GM21786 (cell line): ENCODE measurements around the gene PEPD.

ENCODE experiments used
- ATAC-seq: cut with Tn5 transposase; IDR thresholded peaks from one replicate; pipeline ENCODE4 v1.9.1; 2021; ENCODE audit not compliant: unreplicated experiment

Gene PEPD

DNA sequence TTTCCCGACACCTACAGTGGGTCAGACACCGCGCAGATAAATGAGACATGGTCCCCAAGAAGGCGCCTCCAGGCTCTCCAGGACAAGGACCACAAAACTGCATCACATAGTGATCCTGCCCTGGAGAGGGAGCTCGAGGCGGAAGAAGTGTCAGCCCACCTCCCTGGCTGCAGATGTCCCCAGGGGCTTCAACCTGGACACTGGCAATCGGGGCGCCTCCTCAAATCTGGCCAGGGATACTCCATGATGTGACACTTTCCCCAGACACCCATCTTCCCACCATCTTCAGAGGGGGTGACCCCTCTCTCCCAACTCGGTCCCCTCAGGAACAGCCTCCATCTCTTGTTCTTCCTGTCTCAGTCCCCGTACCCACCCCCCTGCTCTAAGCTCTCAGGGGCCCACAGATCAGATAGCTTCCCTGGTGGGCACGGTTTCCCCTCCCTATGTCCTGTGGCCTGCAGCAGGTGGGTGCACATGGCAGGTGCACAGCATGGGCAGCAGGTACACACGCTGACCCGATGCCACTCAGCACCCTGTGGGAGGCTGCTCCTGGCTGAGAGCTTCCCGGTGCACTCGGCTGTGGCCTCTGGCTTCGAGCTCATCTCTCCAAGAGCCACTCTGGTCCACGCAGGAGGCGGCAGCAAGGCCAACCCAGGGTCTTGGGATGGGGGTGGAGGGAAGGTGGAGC, 61.2 kb downstream of the PEPD start:
- no peak for ATAC-seq

DNA sequence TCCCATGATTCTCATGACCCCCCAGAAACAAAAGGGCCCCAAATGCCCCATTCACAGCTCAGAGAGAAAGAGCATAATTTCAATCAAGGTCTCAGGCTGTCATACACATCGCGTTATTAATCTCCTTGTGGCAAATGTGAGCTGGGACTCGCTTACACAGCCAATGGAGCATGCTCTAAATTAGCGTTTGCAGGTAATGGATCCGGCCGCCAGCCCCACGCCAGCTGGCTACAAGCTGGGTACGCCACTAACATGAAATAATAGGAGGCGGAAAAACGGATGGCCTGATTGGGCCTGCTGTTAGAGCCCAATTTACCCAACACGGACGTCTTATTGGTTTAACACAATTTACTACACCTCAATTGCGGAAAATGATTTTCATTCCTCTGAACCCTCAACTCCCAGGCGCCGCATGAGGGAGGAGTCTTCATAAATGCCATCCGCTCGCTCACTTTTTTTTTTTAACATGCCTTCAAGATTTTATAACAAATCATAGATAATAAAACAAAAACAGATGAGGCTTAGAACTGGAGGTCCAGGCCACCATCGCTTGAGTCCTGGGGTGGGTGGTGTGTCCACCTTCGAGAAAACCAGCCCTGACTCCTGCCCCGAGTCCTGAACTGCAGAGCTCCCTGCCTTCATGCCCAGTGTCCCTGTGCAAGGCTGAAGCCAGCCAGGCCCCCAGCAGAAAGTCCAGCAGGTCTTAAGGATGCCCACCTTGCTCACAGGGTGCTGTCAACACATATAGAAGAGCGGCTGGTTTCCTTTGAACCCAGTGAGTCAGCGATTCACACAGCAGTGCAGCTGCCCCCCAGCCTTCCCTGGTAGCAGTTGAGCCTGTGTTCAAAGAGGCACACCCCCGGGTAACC, 62.1 kb downstream of the PEPD start:
- ATAC-seq: no peak

DNA sequence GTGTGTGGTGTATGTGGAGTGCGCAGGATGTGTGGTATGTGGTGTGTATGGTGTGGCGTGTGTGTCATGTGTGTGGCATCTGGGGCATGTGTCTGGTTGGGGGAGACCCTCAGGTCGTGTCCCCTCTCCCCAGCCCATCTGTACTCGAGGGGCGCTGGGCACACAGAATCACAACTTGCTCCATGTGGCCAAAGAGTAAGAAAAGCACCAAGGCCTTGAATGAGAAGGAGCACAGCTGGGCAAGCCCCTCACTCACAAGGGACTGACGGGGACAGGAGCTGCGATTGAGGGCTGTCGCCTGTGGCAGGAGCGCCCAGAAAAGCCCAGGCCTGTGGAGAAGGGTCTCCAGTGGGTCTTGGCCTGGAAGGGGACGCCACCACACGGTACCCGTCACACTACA, 62.8 kb downstream of the PEPD start:
- no peak for ATAC-seq

DNA sequence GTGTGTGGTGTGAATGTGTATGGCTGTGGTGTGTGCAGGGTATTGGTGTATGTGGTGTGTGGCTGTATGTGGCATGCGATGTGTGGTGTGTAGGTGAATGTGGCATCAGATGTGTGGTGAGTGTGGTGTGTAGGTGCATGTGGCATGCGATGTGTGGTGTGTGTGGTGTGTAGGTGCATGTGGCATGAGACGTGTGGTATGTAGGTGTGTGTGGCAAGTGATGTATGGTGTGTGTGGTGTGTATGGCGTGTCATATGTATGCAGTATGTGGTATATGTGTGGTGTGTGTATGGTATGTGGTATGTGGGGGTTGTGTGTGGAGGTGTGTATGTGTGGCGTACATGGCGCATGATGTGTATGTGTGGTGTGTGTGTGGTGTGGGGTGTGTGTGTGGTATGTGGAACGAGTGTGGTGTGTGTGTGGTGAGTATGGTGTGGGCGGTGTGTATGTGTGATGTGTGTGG, 63.4 kb downstream of the PEPD start:
- ATAC-seq: no peak

DNA sequence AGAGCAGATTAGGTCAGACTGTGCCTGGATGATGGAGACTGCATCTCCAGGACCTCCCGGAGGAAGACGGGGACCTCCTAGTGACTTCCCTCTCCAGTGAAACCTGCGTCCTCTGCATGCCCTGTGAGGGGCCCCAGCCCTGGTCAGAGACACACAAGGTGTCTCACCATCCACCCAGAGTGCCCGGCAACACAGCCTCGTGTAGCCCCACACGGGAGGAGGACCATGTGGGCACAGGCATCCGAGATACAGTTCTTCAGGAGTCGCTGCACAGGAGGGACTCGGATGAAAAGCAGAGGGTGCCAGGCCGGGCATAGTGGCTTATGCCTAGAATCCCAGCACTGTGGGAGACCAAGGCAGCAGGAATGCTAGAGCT, 64.8 kb downstream of the PEPD start:
- ATAC-seq: no peak

DNA sequence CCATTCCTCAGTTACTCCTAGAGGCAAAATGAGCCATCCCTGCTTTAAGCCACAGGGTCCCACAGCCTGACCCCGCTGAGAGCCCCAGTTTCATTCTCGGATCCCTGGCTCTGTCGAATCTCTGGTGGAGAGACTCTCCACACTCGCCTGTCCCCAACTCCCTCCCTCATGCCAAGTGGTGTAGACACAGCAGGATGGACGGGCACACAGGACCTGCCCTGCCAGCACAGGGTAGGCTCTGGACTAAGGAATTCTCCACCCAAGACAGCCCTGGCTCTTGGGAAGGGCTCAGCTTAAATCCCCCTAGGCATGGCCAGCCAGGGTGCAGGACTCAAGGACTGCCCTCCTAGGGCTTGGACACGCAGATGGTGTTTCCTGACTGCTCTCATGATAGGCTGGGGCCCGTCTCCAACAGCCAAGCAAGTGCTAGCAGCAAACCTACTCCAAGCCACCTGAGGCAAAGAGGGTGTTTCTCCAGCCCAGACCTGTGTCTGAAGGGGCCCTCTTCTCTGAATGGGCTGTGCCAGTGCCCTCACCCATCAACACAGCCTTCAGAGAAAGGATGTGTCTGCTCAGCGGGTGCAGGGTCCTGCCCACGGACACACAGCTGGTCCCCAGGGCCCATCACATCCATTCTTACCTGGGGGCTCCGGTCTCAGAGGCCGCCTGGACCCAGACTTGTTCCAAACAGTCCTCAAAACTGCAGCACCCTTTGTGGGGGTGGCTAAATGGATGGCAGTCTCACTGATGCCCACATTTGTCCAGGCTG, 65.3 kb downstream of the PEPD start:
- no peak for ATAC-seq

DNA sequence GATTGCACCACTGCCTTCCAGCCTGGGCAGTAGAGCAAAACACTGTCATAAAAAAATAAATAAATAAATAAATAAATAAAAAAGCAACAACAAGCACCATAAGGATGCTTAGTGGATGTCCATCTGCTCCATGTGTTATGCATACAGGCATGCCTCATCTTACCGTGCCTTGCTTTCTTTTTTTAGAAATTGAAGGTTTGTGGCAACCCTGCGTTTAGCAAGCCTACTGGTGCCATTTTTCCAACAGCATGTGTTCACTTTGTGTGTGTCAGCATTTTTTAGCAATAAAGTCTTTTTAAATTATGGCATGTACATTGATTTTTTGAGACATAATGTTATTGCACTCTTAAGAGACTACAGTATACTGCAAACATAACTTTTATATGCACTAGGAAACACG, 68.3 kb downstream of the PEPD start:
- no peak for ATAC-seq

DNA sequence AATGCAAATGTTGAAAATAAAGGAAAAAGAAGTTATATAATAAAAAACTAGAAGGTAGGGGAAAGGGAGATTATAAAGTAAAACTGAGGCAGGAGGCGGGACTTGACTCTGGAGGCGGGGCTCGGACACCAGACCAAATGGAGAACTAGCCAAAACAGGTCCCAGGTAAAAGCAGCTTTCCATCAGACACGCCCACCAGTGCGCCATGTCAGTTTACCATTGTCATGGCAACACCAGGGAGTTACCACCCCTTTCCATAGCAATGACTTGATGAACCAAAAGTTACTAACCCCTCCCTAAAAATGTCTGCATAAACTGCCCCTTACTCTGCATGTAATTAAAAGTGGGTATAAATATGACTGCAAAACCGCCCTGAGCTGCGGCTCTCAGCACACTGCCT, 70.9 kb downstream of the PEPD start:
- ATAC-seq: no peak

DNA sequence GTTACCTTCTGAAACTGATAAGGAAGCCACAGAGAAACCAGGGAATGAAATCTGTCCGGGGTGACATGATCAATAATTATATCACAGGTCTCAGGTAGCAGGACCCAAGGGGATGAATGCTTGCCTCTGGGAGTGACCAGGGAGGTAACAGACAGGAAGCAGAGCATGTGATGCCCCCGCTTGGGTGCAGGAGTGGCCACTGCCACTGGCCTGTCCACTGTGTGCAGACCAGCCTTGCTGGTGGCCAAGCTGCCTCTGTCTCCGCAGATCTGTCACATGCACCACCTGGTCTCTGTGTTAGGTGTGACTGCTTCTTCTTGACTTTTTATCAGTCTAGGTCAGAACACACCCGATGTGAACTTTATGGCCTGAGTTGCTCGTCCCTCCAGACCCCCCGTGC, 71.8 kb downstream of the PEPD start:
- ATAC-seq: no peak

DNA sequence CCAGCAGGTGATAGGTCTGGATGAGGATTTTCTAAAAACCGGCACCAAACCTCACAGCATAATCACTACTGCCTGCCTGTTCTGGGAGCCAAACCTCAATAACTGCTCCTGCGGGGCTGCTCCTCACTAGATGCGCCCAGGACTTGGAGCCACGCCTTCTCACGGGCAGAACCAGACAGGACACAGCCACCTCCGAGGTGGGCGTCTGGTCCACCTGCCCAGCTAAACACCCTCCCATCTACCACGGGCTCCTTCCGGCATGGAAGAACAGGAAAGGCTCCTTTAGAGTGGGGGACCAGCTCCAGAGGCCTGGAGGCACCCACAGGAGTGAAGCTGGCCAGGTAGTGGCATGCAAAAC, 73.5 kb downstream of the PEPD start:
- no peak for ATAC-seq

DNA sequence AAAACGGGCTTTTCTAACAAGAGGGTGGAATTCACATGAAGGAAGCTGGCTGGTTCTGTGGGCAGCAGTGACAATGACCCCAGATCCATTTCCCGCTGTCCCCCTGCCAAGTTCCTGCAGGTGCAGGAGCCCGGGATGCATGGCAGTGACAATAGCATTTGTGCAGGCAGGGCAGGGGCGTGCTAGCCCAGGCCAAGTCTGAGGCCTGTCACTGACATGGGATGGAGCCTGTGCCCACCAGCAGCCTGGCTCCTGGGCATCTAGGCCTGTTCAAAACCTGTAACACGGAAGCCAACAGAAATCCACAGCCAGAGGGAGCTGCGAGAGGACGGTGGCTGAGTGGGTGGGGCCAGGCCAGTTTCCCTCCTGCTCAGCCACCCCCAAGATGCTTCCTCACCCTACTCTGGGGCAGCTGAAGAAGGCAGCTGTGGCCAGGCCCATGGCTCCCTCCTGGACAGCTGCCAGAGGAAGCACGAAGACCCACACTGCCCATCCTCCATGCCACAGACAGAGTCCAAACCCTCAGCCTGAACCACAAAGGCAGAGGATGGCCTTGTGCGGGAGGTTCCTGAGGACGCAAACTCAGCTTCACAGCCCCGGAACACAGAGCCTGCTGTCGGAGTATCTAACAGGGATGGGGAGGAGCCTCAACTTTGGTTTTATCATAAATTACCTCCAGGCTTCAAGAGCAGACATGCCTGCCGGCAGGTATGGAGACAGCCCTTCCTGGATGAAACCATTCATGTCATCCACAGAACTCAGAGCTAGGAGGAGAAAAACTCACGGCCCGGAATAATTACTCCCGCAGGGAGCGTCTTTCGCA, 74.0 kb downstream of the PEPD start:
- ATAC-seq: no peak

DNA sequence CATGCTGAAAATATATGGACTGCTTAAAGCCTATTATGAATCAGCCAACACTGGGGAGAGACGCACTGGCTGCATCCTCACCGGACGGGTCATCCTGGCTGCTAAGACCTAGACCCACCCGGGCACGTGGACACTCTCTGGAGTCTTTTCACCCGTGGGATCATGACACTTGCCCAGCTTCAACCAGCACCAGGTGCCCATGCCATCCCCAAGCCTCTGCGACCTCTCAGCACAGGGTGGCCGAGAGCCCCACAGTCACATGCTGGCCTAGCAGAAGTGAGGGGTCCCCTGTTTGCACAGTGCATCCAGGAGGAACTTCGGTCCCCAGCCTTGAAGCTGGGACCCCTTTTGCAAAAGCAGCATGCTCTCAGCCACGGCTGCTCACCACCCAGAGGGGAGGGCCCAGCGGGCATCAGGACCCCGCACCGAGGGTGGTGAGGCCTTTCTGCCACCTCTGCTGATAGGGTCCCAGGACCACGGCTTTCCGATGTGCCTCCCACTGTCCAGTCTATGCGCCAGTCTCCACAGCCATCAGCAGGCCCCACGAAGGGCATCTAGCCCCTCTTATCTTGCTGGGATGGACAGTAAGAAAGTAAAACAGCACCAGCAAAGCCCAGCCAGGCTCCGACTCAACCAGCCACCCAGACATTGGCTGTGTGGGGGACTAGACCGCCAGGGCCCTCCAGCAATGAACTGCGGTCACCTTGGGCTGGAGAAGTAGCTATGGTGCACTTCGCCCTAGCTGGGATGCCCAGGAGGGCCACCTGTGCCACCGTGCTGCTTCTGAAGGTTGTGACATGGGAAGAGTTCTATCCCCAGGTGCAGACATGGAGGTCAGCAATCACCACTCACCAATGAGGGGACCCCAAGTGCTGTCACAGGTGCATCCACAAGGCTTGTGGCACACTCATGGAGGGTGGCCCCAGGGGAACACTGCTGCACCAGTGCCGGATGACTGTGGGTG, 75.0 kb downstream of the PEPD start:
- ATAC-seq: no peak

DNA sequence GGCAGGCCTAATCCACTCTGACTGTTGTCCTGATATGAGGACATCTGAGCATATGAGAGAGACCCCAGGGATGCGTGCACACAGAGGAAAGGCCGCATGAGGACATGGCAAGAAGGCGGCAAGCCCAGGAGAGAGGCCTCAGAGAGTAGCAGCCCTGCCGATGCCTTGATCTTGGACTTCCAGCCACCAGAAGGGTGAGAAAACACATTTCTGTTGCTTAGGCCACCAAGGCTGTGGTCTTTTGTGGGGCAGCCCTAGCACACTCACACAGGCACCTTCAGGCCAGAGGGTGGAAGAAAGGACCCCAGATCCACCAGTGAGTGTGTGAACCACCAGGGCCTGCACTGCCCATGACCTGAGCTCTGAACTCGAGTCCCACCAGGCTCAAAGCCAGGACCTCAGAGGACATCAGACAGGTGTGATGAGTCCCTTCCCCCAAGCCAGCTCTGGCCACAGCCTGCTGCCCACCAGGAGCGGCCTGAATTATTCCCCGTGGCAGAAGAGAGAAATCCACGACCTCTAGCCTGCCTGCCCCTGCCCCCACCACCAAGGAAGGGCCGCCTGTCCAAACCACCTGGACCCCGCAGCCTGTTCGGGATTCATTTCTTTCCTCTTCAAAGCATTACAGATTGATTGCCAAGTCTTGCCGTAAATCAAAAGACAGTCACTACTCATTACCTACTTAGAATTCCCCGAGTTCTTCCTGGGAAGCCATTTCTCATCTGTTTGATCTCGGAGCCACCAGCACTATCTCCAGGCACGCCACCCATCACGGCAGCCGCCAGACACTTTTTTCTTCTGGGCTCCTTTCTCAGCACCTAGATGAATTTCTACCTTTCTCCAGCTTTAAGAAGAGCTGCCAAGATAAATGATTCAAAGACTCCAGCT, 75.9 kb downstream of the PEPD start:
- no peak for ATAC-seq

DNA sequence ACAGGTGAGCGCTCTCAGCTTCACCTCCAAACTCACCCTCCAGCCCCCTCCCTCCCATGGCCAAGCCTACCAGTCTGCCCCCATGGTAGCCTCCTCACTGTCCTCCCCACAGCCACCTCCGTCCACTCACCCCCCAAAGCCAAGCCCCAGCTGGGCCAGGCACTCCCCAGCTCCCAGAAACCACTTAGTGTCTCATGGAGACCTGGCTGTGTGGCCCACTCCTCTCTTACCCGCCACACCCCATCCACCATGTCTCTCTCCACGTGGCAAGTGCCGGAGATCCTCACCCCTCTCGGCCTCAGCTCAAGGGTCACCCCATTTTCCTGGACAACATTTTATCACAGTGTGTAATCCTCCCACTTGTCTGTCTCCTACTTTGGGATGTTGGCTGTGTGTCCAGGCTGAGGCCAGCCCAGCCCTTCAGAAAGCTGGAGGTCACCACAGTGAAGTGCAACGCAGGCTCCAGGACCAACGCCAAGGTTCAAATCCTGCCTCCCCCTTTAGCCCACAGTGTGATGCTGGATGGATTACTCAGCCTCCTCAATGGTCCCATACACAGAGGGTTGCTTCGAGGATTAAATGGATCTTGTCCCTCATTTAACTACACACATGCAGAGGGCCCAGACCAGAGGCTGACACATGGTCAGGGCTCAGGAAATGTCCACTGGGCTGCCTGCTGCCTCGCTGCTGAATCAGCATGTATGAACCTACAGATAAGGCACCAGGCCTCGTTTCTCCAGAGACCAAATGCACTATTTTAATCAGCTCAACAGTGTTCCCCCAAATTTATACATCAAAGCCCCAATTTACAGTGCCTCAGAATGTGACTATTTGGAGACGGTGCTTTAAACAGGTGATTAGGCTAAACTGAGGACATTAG, 76.8 kb downstream of the PEPD start:
- ATAC-seq: no peak

DNA sequence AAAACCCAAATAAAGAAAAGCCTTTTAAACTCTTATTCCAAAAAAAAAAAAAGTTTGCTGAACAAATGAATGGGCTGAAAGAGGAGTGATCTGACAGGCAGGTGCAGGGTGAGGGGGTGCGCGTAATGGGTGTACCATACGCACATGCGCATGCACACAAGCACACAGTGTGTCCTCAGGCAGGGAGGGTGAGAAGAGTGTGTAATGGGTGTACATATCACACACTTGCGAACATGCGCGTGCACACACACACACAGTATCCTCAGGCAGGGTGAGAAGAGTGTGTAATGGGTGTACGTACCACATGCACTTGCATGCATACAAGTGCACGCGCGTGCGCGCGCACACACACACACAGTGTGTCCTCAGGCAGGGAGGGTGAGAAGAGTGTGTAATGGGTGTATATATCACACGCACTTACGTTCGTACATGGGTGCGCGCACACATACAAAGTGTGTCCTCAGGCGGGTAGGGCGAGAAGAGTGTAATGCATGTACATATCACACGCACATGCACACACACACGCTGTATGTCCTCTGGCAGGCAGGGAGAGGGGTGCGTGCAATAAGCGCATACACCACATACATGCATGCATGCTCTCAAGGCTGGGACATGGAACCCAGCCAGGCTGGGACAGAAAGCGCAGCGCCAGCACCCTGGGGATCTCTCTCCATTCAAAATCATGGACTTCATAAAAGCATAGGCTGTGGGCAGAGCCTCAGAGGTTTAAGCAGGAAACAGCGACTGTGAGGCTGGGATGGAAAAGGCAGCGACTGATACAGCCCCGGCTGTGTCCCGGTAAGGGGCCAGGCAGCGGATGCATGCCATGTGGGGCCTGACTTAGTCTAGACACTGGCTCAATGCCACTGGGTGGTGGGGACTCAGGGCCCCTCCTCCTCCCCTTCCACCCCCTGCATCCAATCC, 77.7 kb downstream of the PEPD start:
- no peak for ATAC-seq

DNA sequence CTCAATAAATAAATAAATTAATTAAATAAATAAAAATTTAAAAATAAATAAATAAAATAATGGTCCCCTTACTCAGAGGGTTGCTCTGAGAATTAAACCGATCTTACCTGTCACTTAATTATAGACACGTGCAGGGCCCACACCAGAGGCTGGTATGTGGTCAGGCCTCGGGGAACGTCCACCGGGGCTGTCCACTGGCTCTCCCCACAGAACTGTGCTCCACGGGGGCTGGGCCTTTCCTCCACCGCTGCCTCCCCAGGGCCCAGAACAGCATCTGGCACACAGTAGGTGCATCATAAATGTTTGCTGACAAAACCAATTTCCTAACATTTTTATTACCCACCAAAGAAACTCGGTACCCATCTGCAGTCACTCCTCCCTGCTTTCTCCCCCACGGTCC, 78.9 kb downstream of the PEPD start:
- no peak for ATAC-seq

DNA sequence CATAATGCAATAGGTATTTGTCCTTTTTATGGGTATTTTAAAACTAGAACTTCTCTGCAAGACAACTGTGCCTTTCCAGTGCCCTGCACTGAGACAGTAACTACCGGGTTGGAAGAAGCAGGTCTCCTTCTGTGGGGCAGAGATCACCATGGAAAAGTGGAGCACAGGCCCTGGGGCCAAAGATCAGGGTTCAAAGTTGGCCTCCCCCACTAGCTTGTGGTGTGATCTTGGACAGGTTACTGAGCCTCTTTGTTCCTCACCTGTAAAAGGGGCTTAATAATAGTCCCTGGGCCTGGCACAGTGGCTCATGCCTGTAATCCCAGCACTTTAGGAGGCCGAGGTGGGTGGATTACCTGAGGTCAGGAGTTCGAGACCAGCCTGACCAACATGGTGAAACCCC, 79.8 kb downstream of the PEPD start:
- no peak for ATAC-seq
